GM06990 (cell line): ENCODE measurements around the gene POU2F2.

Experiments used
- DNase-seq: peaks from one replicate; pipeline ENCODE4 v3.0.0-alpha.2; 2011; ENCODE audit not compliant: insufficient read length; ENCODE audit errors: extremely low read depth
- H3K27me3 ChIP-seq: replicated peaks from 2 replicates; pipeline ENCODE4 v1.6.0; 2011; ENCODE audit warnings: low read length; ENCODE audit not compliant: control insufficient read depth, insufficient read depth
- H3K36me3 ChIP-seq: 2 replicates; pipeline ENCODE4 v1.5.1; 2011; ENCODE audit warnings: low read length; ENCODE audit not compliant: control insufficient read depth, insufficient read depth
- H3K4me3 ChIP-seq: replicated peaks from 2 replicates; pipeline ENCODE4 v1.5.1; 2011; ENCODE audit warnings: low read depth, mild to moderate bottlenecking, control low read depth, low read length
- TF ChIP-seq, protein P1 (sequence below): IDR thresholded peaks from 2 replicates; pipeline ENCODE4 v1.5.1; 2011; ENCODE audit warnings: low read length, control low read depth, mild to moderate bottlenecking, inconsistent platforms; ENCODE audit not compliant: insufficient read depth, poor library complexity, severe bottlenecking

Gene POU2F2

GRCh38 chr19:42115705-42116104, 16.5 kb downstream of the POU2F2 start:
- TF ChIP-seq, protein P1, sequence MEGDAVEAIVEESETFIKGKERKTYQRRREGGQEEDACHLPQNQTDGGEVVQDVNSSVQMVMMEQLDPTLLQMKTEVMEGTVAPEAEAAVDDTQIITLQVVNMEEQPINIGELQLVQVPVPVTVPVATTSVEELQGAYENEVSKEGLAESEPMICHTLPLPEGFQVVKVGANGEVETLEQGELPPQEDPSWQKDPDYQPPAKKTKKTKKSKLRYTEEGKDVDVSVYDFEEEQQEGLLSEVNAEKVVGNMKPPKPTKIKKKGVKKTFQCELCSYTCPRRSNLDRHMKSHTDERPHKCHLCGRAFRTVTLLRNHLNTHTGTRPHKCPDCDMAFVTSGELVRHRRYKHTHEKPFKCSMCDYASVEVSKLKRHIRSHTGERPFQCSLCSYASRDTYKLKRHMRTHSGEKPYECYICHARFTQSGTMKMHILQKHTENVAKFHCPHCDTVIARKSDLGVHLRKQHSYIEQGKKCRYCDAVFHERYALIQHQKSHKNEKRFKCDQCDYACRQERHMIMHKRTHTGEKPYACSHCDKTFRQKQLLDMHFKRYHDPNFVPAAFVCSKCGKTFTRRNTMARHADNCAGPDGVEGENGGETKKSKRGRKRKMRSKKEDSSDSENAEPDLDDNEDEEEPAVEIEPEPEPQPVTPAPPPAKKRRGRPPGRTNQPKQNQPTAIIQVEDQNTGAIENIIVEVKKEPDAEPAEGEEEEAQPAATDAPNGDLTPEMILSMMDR, result no peak
- no peak overlapping the region for H3K4me3 ChIP-seq
- DNase-seq, result no peak
- no peaks in the 10 kb centered on the region for H3K27me3 ChIP-seq
- peaks cover 26% of the 10 kb centered on the region for H3K36me3 ChIP-seq

DNA sequence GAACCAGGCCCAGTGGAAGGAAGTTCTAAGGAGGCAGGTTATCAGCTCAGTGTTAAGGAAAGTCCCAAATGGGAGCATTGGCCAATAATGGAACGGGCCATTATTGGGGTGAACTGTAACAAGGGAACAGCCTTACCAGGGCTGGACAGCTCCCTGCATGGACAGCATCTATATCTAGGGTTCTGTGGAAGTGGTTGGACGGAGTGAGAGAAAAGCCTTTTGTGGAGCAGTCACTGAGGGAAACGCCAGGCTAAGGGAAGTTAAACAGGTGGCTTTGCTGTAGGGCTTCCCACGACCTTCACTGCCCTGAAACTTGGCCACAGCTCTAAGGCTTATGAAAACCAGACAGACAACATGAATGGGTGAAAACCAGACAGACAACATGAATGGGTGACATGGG, 17.0 kb downstream of the POU2F2 start:
- H3K27me3 ChIP-seq, result no peaks in the 10 kb centered on the region
- peaks cover 28% of the 10 kb centered on the region for H3K36me3 ChIP-seq
- no peak overlapping the region for H3K4me3 ChIP-seq
- DNase-seq, result no peak
- TF ChIP-seq, protein P1, result no peak

GRCh38 chr19:42114412-42114811, 17.8 kb downstream of the POU2F2 start:
- Histone ChIP-seq H3K36me3 (peaks cover 28% of the 10 kb centered on the region), H3K4me3 (no peak overlapping the region), H3K27me3 (no peaks in the 10 kb centered on the region)
- peak; percentile 69 for DNase-seq
- TF ChIP-seq, protein P1, result no peak

DNA sequence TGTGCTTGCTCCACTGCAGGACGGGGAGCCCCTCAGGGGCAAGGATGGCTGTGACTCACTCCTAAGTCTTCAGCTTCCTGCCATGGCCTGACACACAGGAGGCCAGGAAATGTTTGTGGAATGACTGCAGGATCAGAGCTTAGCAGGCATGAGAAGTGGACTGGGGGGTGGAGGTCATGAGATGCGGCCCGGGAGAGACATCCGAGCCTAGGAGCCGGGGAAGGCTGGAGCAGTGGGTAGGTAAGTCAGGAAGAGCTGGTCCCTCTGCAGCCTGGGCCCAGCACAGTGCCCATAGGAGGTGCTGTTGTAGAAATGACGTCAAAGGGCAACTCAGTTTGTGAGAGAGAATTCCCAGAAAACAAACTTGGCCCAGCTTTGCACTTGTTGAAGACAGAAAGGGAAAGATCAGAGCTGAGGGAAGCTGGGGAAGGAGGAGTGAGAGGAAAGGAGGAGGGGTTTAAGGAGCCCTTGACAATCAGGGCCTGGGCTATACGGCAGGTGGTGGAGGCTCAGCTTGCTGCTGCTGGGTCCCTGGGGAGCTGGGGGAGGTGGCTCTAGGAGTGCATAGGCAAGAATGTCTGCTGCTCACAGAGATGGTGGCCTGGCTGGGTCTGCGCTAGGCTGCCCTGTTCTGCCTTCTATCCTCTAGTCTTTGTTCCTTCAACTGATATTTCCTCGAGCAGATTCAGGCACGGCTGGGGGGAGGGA, 18.5 kb downstream of the POU2F2 start:
- peak; percentile 60 for DNase-seq
- TF ChIP-seq, protein P1, result peak; percentile 29
- peaks cover 28% of the 10 kb centered on the region for H3K36me3 ChIP-seq
- H3K27me3 ChIP-seq, result no peaks in the 10 kb centered on the region
- no peak overlapping the region for H3K4me3 ChIP-seq

DNA sequence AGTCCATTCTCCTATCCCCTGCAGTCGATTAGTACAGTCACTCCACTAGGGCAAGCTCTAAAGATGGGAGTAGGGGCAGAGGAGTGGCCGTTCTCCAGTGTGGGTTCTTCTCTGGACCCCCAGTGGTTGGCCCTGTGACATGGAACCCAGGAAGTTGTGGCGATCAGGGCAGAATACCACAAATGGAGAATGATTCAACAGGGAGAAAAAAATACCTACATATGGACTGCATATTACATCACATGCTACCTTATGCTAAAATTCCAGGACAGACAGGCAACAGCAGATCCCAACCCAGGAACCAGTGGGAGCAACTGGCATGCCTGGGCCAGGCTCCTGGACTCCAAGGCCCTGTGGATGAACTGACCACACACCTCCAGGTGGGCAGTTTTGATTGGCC, 20.4 kb downstream of the POU2F2 start:
- H3K4me3 ChIP-seq, result no peak overlapping the region
- DNase-seq, result no peak
- no peaks in the 10 kb centered on the region for H3K27me3 ChIP-seq
- TF ChIP-seq, protein P1, result no peak
- H3K36me3 ChIP-seq, result peaks cover 18% of the 10 kb centered on the region

- peaks cover 16% of the 10 kb centered on the region for H3K36me3 ChIP-seq
- H3K27me3 ChIP-seq, result no peaks in the 10 kb centered on the region
- DNase-seq, result no peak
- TF ChIP-seq, protein P1, result no peak
- H3K4me3 ChIP-seq, result no peak overlapping the region
These were observed 20.9 kb downstream of the POU2F2 start for GRCh38 chr19:42111384-42111783.
